CD4-positive, alpha-beta T cell treated with Interleukin-17A for 1 hour (primary cell): Measurements from ENCODE around the gene SLCO2A1.

Experiments
- DNase-seq: peaks from one replicate; pipeline ENCODE4 v3.0.0-alpha.2; 2020

SLCO2A1 gene

DNA sequence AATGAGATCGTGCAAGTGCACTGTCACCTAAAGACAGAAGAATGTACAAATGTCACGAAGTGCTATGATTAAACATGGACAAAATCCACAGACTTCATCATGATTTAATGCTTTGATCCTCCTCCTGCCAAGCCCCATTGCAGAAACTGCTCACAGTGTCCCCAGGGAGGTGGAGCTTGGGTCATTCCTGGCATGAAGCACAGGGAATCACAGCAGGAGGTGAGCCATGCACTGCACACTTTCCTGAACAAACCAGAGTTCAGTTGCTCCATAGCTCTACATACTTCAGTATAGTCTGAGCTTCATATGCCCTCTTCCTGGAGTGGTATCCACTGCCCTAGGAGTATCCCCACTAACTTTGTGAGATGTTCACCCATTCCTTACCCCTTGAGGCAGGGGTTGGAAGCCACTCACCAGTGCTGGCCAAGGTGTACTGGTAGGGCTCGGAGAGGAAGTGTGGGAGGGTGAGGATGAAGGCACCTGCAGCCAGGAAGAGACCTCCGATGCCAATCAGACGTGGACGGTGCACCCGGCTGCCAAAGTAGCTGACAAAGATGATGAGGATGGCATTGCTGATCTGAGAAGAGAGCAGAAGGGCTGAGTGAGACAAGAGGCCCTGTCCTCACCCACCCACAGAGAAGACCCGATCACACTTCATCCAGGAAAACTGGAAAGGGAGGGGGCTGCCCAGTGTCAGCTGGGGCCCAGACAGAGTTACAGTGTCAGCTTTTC lies 56.3 kb downstream of the SLCO2A1 start:
- DNase-seq, result no peak

DNA sequence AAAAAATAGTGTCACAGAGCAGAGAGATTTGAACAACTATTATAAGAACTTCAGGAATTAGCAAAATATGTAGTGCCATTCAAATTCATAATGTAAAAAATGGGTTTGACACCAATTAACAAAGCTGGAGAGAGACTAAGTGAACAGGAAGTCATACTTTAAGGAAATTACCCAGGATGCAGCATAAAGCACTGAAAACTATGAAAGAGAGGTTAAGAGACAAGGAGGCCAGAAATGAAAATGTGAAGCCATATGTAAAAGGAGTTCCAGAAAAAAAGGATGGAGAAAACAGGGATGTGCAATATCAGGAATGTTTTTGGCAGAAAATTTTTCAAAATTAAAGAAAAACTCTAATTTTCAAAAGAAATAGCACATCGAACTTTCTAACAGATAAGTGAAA lies 57.6 kb downstream of the SLCO2A1 start:
- DNase-seq, result no peak

DNA sequence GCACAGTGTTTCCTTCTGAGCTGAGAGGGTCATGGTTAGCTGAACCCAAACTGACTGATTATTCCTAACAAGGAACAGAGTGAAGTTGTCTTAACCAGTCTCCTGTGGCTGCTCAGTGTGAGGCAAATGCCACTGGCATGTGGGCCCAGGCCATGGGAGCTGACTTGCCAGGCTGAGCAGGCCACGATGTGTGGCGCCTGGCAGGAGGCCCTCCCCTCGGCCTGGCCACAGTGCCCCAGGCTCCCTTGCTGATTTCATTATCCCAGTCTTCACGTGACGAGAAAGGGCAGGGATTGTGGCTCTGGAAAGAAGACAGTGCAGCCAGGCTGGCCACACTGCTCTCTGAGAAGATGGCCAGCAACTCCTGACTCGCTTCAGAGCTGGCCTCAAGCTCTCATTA lies 58.8 kb downstream of the SLCO2A1 start:
- no peak for DNase-seq

DNA sequence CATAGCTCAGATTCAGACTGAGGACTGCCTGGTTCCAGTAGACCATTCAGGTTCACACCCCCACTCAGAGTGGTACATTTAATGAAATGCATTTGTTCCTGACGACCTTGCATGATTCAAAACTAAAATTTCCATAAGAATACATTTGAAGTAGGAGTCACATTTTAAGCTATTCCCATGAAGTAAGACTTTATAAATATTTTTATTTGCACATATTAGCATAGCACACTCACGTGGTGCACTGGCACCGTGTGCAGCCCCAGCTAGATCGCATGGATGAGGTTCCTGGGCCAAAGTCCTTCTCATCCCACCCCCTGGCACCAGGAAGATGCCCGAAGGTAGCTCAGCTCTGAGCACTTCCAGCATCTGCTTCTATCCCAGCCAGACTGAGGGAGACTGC lies 59.4 kb downstream of the SLCO2A1 start:
- DNase-seq, result no peak

DNA sequence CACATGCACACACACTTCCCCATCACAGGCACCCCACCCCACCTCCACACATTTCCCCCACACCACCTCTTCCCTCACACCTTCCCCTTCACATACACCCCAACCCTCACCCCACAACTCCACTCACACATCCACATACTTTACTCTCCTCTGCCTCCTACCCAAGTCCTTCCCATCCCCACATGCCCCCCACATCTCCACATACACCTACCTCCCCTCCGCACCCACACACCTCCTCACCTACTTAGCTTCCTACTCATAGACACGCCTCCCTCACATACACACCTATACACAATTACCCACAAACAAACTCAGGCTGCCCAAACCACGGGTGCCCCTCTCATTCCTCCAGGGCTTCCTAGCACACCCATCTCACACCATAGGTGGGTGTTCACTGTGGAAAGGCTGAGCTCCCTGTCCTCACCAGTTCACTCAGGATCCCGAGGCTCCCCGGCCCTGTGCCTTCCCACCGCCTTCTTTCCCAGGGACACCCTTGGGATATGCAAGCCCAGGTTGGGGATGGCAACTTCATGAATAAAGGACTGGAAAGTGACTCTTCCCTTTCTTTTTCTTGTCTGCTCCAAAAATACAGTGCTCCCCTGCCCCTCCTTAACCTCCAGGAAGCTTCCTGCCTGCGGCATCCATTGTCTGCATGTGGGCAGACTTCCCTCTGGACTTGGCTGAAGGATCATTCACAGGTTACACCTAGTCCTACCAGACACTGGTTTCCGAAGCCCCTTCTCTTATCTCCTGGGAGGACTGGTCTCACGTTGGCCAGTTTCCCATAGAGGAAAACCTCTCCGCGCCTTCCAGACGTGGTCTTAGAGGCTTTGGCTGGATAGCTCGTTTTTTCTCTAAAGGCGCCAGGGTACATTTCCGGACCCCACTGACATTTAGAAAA lies 61.5 kb downstream of the SLCO2A1 start:
- no peak for DNase-seq

DNA sequence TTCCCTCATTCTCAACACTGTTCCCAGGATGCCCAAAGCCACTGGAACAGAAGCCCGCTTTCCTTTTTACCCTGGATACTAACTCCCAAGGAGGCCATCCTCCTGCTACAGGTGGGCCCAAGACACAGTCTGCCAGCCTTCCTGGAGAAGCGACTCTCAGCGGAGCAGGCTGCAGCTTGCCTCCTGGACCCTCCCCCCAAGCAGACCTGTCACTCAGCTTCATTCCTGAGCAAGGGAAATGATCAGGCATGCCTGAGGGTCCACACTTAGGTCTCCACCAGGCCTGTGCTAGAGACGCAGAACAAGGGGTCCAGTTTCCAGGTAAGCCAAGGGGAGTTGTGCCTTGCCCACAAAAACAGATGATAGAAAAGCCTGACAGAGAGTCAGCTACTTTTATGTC lies 62.8 kb downstream of the SLCO2A1 start:
- no peak for DNase-seq

DNA sequence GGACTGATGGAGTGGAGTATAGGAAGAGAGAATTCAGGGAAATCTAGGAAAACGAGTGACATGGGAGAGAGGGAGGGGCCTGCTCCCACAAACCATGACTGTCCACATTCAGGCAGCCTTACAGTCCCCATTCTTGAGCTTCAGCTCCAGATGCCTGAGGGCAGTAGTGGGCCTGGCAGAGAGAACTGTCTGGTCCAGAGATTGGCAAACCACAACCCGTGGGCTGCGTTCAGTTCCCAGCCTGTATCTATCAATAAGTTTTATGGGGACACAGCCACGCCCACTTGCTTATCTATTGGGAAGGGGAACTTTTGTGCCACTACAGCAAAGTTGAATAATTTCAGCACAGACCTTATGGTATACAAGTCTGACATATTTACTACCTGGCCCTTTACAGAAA lies 63.8 kb downstream of the SLCO2A1 start:
- DNase-seq, result no peak

DNA sequence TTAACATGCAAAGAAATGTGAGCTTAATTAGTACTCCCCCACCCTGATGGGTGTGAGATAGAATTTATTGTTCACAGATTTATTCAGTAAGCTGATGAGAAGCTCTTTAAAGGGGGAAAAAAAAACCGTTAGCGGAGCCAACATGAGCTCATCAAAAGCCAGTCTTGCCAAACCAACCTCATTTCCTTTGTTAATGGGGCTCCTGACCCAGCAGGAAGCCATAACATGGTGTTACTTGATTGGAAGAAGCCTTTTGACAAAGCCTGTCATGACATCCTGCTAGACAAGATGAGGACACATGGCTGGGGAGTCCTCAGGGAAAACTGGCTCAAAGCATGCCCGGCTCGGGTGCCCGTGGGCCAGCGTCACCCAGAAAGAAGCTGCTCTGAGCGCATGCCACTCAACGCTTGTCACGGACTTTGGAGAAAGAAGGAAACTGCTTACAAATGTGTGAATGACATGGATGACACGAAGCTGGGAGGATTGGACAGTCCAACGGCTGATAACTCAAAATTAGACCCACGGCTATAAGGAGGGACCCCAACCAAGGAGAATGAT lies 64.6 kb downstream of the SLCO2A1 start:
- no peak for DNase-seq

DNA sequence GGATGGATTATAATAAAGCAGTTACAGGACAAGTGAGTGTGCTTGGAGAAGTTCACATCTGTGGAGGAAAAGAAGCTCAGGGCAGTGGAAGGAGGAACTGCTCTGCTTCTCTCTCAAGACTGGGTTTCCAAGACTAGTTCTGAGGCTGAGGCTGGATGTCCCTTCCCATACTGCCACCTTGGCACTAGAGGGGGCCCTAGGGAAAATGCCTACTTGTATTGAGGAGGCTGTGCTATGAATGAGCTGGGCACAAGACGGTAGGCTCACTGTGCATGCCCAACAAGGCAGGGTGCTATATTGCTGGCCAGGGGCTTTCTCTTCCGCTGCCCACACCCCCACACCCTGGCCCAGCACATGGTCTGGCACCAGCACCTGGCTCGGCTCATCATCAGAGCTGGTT lies 65.2 kb downstream of the SLCO2A1 start:
- no peak for DNase-seq

DNA sequence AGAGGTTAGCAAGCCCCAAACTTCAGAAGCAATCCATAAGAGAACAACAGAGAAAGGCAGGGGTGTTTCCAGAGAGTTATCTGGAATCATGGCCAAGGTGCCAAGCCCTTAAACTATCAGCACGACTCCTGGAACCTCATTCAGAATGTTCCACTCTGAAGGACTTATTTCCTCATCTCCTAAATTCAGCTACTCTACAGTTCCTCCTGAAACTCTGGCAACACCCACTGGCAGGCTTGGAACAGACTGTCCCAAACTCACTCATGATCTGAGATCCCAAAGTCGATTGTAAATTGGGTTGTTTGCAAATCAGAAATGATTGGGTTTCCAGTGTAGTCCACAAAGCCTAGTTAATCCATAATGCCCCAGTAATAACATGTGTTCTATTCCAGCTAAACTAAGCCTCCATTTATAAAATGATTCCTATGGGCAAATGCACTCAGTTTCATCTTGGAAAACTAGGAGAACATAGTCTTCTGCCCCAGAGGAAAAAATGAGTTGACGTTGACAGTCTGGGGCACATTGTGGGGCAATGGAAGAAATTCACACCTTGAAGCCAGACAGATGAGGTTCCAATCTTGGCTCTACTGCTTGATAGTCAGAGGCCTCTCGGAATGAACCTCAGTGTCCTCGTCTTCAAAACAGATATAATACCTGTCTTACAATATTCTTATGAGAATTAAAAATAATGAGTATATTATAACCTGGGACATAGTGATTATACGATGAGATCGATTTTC lies 65.9 kb downstream of the SLCO2A1 start:
- DNase-seq, result no peak

DNA sequence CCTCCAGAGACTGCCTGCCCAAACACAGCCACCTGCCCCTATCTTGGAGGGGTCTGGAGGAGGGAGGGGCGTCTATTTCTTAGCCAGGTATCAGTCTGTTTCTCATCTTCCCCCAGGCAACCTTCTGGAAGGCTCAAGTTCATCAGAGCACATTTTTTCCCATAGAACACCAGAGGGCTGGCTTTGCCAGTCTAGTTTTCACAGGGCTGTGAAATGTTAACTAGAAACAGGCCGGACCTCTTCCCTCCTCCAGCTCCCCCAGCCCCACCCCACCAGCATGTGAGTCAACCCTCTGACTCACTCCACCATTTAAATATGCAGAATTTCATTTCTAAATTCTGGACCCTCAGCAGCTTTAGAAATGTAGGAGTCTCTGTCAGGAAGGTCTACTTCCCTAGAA lies 66.9 kb downstream of the SLCO2A1 start:
- no peak for DNase-seq

DNA sequence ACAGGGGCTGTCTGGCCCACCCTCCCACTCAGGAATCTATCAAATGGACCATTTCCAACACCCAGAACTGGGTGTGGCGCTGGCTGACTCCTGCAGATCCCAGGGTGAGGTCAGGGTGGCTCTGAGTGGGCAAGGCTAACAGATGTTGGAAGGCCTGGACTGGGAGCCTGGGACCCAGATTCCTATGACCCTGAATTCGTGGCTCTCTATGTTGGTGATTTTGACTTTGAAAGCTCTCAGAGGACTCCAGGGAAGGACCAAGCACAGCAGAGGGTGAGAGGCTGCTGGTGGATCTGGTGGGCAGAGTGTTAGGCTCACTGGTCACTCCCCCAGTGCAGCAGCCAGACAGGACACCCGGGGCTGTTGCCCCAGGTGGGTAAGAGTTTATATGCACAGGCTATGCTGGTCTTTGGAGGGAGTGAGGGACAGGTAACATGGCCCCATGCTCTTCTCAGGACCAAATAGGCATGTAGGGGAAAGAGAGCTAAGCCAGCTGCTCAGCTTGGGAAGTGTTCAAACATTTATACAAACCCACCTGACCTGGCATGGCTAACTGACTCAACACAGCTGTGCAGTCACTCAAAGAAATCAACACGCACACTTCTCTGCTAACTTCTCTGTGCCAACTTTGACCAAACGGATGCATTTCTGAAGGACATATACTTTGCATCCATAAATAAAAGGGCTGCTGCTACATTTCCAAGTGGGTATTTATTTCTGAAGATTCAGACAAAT lies 71.5 kb downstream of the SLCO2A1 start:
- DNase-seq, result no peak

DNA sequence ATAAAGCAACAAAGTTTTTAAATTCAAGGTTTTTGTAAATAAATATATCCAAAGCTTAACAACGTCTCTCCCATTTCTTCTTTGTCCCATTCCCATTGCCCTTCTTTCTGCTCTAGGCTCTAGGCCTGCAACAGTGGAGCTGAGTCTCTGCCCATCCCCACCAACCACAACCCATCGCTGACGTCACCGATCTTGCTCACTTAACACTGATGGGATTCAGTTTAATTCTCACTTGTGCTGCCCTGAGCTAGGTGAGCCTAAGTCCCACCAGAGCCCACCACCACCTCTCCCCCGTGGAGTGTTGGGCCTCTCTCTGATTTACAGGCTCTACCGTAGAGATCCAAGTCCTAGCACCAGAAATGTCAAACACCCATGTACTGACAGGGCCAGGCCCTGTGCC lies 72.7 kb downstream of the SLCO2A1 start:
- no peak for DNase-seq

DNA sequence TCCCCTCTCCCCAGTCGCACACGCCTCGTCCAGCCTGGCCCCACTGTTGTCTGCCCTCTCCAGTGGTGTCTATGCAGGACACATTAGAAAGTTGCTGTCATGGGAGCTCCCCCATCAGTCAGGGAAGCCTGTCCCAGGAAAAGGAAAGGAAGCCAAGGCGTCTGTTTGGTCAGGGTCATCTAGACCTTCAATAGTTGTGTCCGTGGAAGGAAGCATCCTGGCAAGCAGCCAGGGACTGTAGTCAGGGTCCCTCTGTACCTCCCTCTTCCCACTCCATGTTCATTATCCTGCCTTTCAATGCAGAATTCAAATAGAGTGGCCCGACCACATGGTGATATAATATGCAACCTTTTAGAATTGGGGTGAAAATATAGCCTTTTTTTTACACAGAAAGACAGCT lies 73.4 kb downstream of the SLCO2A1 start:
- no peak for DNase-seq

DNA sequence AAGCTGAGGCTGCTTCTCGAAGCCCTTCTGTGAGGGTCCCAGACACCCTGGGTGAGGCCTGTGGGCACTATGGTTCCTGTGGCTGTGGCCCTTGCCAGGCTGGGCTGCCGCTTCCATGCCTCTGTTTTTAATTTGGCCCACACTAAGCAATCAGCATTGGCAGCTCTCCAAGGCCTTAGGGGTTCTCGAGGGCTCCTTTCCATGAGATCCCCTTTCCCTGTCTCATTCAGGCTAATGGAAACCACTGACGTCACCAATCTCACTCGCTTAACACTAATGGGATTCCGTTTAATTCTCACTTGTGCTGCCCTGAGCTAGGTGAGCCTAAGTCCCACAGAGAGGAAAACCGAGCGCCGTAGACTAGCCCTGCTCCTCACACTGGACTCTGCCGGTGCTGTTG lies 73.8 kb downstream of the SLCO2A1 start:
- DNase-seq, result no peak

DNA sequence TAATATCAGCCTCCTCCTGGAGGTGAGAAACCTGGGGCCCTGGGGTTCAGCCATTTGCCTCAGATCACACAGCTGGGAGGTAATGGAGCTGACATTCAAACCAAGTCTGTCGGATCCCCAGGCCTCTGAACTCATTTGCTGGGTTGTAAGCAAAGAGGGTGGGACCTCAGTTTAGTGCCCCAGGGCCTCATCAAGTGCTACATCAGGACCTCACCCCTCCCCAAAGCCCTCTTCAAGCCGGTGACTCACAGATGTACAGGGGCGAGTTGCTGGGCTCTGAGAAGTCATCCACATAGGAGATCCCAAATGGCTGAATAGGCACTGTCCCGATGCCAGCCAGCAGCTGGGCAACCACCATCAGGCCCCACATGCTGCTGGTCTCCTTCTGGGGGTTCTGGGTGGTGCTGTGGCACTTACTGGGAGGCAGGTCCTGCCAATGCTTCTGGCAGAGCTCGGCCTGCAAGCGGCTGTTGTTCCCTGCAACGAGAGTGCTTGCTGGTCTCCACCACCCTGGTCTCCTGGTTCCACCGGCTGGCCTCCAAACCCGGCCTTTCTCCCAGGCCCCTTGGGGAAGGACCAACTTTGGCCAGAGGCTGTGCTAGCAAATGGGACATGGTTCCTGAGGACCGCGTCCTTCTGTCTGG lies 74.9 kb downstream of the SLCO2A1 start:
- no peak for DNase-seq

DNA sequence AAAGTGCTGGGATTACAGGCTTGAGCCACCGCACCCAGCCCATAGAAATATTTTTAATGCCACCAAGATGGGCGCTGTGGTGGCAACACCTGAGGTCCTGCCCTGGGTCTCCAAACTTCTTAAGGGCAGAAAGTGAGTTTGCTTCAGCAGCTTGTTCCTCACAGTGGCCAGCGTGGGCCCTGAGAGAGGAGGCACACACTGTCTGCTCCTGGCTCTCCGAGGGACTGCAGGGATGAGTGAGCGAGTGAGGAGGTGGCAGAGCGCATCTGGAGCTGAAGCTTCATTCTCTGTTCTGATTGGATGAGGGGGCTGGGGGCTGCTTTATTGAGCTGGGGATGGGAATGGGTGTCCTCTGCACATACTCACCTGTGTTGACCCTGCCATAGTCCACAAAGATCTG lies 76.4 kb downstream of the SLCO2A1 start:
- no peak for DNase-seq

DNA sequence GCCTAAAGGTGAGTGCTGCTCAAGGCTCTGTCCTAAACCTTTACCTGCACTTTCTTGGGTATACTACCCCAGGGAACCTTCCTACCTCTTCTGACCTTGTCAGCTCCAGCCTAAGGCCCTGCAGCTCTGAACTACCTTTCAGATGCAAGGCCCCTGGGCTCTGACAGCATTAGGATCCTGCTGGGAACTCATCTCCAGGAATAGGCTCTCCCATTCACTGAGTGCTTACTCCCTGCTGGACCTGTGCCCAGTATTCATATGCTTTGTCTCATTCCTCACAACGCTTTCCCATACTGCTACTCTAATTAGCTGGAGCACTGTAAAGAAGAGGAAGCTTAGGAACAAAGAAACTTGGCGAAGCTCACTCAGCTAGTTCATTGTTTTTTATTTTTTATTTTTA lies 80.3 kb downstream of the SLCO2A1 start:
- DNase-seq, result no peak

DNA sequence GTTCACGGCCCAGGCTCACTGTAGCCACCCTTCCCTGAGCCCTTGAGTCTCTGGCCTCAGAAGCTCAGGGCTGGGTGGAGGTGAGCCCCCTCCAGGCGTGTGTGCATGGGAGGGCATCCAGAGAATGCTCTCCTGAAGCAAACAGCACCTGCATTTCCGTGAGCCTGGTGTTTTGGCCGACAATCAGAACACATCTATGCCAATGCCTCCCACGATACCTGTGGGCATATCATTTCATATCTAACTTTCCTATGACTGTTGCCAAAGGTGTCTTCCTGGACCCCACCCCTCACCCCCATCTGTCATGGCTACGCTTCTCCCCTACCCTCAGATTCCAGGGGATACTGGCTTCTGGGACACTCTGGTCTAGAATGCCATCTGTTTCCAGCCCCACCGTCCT lies 80.7 kb downstream of the SLCO2A1 start:
- no peak for DNase-seq

DNA sequence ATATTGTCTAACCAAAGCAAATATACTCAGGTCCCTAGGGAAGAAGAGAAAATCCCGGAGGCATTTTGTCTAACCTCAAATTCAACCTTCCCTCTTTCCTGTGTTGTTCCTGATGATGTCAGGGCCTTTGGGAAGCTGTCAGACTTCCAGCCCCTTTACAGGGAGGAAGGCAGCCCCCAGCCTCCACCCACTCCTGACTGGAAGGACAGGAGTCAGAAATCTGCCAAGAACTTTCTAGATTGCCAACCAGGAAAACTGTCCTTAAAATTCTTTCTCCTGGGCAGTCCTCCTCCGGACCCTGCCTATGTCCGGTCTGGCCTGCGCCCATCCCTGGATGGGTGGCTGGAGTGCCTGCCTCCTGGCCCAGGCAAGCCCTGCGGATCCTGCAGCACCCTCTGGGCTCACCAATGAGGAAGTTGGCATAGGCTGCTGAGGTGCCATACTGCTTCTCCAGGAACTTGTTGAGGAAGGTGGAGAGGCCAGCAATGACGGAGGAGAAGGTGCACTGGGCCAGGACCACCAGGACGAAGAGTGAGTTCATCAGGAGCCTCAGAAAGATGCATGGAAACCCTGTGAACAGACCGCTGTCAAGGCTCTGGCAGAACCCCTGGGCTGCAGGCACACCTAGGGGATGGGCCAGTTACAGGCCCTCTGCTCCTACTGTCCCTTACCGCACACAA lies 81.5 kb downstream of the SLCO2A1 start:
- no peak for DNase-seq

DNA sequence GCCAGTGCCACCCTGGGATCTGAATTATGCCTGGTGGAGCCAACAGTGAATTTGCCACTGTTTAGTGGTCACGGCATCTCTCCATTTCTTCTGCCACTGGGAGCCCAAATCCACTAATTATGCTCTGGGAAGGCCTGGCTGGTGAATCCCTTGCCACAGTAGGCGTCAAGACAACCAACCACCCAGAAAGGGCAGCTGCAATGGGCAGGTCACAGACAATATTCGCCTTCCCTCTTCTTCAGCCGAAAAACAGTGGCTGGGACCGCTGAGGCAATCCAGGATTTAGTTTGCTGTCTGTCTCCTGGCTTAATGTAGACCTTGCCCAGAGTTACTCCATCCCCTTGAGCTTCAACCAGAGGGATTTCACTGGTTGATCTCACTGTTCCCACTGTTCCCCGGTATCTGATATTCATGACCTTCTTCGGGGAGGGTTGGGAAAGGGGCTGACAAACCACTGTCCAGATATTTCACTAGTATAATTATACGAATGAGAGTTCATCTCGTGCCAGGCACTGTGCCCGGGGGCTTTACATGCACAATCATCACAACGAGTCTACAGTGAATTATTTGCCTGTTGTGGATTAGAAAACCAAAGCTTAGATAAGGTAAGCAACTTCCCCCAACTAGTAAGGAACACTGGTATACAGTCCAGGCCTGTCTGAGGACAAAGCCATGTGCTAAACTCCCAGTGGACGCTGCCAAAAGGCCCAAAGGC lies 84.2 kb downstream of the SLCO2A1 start:
- DNase-seq, result no peak
